ENCODE data around the gene AJAP1. TPM values are rescaled to one million over a fixed set of nuclear protein-coding genes. Genes with fewer than 3 reads are reported as not detected.

Gene AJAP1
- polyA plus RNA-seq, 1 of the 3 experiments (the other 2 are of a cell fraction), result not detected

DNA sequence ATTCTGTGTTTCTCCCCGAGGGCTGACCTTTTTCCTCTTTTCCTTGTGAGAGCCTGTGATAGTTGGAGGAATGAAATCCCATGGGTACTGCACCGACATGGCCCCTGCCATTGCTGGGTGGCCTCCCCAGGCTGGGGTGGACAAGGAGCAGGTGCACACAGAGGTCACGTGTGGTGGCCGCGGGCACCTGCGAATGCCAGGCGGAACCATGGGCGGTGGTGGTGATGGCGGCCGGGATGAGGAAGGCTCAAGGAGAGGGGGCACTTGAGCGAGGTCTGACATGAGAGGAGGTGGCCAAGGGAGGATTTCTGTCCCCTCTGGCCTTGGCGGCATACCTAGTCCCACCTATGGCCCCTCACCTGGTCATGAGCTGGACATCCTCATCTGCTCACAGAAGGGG is 69.6 kb downstream of the AJAP1 start:
- no peak overlapping the region for H3K27ac ChIP-seq (ENCODE audit: low read depth in 2 of 2, low read length in 1 of 2)

More for the DNA sequence above, 69.6 kb downstream of the AJAP1 start:
- H2AFZ ChIP-seq (ENCODE audit: low read depth), result no peak overlapping the region
- no peaks in the 10 kb centered on the region for H3F3A ChIP-seq (replicated peaks; ENCODE audit: insufficient read depth)
- H3K4me1 ChIP-seq (ENCODE audit: control insufficient read depth in 1 of 2, insufficient read depth in 2 of 2, low read depth in 1 of 2, low read length in 1 of 2), result peaks cover 0 to 4% of the 10 kb centered on the region in 2 experiments; a peak in 1 of 4 replicates
- H4K20me1 ChIP-seq (ENCODE audit: insufficient read depth), result no peaks in the 10 kb centered on the region
- no peak overlapping the region for H3K4me3 ChIP-seq (ENCODE audit: low read depth in 2 of 2, low read length in 1 of 2)
- H3K36me3 ChIP-seq (replicated peaks in 1 of 2; ENCODE audit: control insufficient read depth in 1 of 2, insufficient read depth in 2 of 2, low read length in 1 of 2), result no peaks in the 10 kb centered on the region
- ChIA-PET POLR2A (no interaction called here), CTCF (interaction anchor here (0.9 kb wide), 1 partner anchor 68 kb away, joined by 3 read pairs; no protein-coding TSS in a partner anchor)
- no peaks in the 10 kb centered on the region for H3K9me2 ChIP-seq
- H3K79me2 ChIP-seq (ENCODE audit: insufficient read depth), result no peaks in the 10 kb centered on the region
- H3K9ac ChIP-seq, result no peak overlapping the region
- H3K4me2 ChIP-seq, result no peak overlapping the region
- DNase-seq, result no peak
- H3K9me3 ChIP-seq, result no peaks in the 10 kb centered on the region
- H3K27me3 ChIP-seq (ENCODE audit: insufficient read depth), result no peaks in the 10 kb centered on the region
- TF ChIP-seq TCF12 (IDR thresholded peaks at IDR 0.05) (no peak), USF2 (IDR thresholded peaks at IDR 0.05; ENCODE audit: borderline replicate concordance, low read depth, low read length) (no peak), MXI1 (IDR thresholded peaks at IDR 0.05; ENCODE audit: low read depth, low read length) (no peak), GABPA (IDR thresholded peaks at IDR 0.05; ENCODE audit: low read depth) (no peak), RFX5 (IDR thresholded peaks at IDR 0.05; ENCODE audit: low read length) (no peak), FOXM1 (IDR thresholded peaks at IDR 0.05; ENCODE audit: low read depth) (no peak), ELF1 (IDR thresholded peaks at IDR 0.05) (no peak), ZBTB33 (IDR thresholded peaks at IDR 0.05; ENCODE audit: borderline replicate concordance, low read depth) (no peak), RAD21 (IDR thresholded peaks at IDR 0.05; ENCODE audit: low read length) (no peak), CTCF (IDR thresholded peaks at IDR 0.05) (no peak), POLR2AphosphoS5 (IDR thresholded peaks at IDR 0.05; ENCODE audit: low read depth, low read length) (no peak), FOSL2 (IDR thresholded peaks at IDR 0.05; ENCODE audit: borderline replicate concordance, low read depth) (no peak), USF1 (IDR thresholded peaks at IDR 0.05; ENCODE audit: borderline replicate concordance, low read depth) (no peak), FOXJ3 (CRISPR knock-in tag; IDR thresholded peaks at IDR 0.05) (no peak), EP300 (IDR thresholded peaks at IDR 0.05; ENCODE audit: borderline replicate concordance in 1 of 2, low read depth in 1 of 2, low read length in 1 of 2) (no peak), TAF1 (IDR thresholded peaks at IDR 0.05; ENCODE audit: borderline replicate concordance, low read depth, low read length) (no peak)
- TF ChIP-seq, protein P1, sequence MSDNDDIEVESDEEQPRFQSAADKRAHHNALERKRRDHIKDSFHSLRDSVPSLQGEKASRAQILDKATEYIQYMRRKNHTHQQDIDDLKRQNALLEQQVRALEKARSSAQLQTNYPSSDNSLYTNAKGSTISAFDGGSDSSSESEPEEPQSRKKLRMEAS (IDR thresholded peaks at IDR 0.05; ENCODE audit: low read depth), result no peak
- TF ChIP-seq, protein P2, sequence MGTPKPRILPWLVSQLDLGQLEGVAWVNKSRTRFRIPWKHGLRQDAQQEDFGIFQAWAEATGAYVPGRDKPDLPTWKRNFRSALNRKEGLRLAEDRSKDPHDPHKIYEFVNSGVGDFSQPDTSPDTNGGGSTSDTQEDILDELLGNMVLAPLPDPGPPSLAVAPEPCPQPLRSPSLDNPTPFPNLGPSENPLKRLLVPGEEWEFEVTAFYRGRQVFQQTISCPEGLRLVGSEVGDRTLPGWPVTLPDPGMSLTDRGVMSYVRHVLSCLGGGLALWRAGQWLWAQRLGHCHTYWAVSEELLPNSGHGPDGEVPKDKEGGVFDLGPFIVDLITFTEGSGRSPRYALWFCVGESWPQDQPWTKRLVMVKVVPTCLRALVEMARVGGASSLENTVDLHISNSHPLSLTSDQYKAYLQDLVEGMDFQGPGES (IDR thresholded peaks at IDR 0.05; ENCODE audit: low read depth, low read length), result no peak
- WGBS (ENCODE audit: low lambda C conversion rate), result 17% methylated on average over 2 of the region's 12 CpGs

Data from SK-N-SH (cell line).